Stomach (tissue), 4 donors: ENCODE measurements around the gene TTC27.
A peak's percentile ranks its signal among the peaks of the same experiment; 100 is the strongest.

ENCODE experiments used
- CTCF ChIP-seq, 7 experiments: fragments of 450-650 bp in 4 of 7; fragments of 200-600 bp in 3 of 7; sonication (generic) in 3 of 7; IDR thresholded peaks; one replicate each; pipeline ENCODE4 v1.5.1; 2016 to 2019; ENCODE audit warnings: antibody characterized with exemption in 7 of 7, control low read depth in 2 of 7, mild to moderate bottlenecking in 1 of 7
- POLR2A ChIP-seq, 4 donors: fragments of 450-650 bp; IDR thresholded peaks; one replicate each; pipeline ENCODE4 v1.6.1; 2016; ENCODE audit warnings: antibody characterized with exemption in 4 of 4, control low read depth in 2 of 4, mild to moderate bottlenecking in 1 of 4, moderate library complexity in 1 of 4

GRCh38 chr2:32627814-32628579, at the start of gene TTC27:
- TF ChIP-seq POLR2A (IDR thresholded peaks at IDR 0.05) = no peak
- TF ChIP-seq CTCF (IDR thresholded peaks at IDR 0.05) = peak in 1 of 7 experiments; percentile 15
